AML-193 (cell line): ENCODE measurements around the gene ATP6V0A1.
A peak's percentile ranks its signal among the peaks of the same experiment; 100 is the strongest.

Source experiments
- DNase-seq, 2 experiments: peaks; one replicate each; lab custom pipeline; 2025; lab: John Stamatoyannopoulos, UW

The ATP6V0A1 gene

DNA sequence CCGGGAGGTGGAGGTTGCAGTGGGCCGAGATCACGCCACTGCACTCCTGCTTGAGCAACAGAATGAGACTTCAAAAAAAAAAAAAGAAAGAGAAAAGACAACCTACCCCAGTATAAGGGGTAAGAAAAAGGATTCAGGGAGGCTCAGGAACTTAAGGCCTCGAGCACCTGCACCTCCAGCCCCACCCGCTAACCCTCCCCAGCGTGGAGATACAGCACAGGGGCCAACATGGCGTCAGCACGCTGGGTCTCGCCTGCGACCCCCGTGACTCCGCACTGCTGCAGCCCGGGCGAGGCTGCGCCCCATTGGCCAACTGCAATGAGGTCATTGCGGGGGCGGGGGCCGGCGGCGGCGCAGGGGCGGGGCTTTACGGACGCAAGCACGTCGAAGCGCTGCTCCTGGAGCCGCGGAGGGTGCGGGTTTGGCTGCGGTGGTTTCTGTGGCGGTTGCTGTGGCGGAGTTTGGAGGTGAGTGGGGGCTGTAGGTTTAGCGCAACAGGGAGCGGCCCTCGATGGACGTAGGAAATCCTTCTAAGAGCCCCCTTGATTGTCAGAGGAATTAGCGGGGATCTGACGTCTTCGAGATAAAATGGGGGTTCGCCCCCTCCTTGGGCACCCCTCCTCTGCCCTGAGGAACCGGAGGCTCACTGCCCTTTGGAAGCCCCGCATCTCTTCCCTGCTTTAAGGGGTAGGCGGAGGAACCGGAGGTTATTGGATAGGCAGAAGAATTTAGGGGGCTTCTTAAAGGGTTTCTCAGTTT lies at the start of gene ATP6V0A1:
TSS of gene ATP6V0A1 (plus strand) at position 382 of the 759 bp plus-strand sequence. CDS start 2,017 bp downstream, outside the sequence.
- DNase-seq: peak; percentile 83 to 86

DNA sequence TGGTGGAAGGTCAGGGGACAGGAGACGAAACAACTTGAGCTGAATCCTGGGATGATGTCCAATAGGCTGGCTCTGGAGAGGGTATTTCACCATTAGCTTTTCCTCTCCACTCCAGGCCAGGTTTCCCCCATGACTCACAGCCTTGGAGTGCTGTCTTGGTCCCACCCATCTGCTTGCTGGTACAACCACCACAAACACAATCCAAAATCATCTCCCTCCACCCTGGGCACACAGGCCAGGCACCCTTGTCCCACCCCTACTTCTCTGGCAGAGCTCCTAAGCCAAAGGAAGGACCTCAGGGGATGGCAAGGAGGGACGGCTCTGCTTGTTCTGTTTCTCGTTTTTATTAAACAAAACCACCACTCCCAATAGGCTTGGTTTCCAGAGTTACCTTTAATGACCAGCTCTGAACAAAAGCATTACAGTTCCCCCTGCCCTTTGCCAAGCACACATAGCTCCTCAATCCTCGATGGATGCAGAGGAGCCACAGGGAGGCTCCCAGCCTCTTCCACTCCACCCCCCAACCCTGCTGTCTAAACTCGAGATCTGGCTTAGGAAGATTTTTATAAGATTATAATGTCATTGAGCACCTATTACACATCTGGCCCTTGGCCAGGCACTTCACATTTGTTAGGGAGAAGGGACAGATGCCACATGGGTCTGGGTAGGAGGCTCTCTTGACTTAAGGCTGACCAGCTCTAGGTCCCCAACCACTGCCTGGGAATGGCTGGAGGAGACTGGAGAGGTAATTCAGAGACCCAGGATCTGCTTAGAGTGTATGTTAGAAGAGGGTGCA lies 49.0 kb upstream of the ATP6V0A1 start:
- DNase-seq: no peak

DNA sequence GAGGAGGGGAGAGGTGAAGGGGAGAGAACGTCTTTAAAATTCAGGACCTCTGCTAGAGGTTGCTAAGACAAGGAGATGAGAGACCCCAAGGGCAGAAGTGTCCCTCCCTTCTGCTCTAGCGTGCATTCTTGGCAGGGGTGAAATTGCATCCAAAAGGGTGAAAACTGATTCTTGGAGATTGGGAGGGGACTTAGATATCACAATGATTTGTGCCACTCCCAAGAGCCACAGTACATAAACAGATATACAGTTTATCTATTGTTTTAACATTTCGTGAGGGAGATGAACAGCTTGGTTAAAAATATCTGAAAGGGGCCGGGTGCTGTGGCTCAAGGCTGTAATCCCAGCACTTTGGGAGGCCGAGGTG lies 48.4 kb upstream of the ATP6V0A1 start:
- DNase-seq: no peak

DNA sequence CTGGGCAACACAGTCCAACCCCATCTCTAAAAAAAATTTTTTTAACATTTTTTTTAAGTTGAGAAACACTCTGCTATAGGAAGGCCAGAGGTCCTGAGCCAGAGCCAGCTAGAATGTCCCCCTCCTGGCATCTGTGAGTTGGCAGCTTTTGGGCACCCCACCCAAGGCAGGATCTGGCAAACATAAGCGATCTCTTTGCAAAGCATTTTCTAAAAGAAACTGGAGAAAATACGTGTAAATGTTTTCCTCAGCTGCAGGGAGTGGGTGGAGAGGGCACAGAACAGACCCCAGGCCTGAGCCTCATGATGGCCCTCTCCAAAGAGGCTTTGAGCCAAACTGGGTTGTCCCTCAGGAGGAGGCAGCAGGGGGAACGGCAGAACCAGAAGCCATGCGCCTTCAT lies 47.3 kb upstream of the ATP6V0A1 start:
- DNase-seq: no peak

DNA sequence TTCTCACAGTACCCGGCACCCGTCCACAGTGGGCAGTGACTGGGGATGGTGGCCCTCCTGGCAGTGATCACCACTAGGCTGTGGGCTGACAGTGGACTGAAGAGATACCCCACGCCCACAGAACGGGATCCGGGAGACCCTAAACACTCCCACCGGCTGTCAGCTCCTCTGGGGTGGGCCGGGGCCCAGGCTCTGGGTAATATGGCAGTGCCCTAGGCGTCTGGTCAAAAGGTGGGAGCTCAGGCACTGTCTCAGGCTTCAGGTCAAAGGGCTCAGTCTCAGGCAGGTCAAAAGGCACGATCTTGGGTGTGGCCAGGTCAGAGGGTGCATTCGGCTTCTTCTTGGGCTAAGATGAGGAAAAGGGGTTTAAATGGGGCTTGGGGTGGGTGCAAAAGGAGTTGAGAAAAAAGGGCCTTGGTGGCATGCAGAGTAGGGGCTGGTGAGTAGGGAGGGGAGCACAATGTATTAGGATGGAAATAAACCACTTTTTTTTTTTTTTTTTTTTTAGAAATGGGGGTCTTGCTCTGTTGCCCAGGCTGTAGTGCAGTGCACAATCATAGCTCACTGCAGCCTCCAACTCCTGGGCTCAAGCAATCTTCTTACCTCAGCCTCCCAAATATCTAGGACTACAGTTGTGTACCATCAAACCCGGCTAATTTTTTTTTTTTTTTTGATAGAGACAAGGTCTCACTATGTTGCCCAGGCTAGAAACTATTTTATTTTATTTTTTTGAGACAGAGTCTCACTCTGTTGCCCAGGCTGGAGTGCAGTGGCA lies 46.6 kb upstream of the ATP6V0A1 start:
- no peak for DNase-seq

DNA sequence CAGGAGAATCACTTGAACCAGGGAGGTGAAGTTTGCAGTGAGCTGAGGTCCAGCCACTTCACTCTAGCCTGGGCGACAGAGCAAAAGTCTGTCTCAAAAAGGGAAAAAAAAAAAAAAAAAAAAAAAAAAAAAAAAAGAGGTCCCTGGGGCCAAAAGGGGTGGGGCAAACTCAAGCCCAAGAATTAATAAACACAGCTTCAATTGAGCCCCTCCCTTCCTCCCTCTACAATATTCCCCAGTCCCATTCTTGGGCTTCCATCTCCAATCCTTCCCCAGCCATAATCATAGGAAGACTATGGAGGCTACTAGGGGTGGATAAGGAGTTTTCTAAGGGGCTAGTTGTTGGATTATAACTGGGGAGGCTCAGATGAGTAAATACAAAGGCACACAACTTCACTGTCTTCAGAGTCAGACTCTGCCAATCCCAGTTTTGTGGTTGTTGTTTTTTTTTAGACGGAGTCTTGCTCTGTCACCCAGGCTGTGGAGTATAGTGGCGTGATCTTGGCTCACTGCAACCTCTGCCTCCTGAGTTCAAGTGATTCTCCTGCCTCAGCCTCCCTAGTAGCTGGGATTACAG lies 45.1 kb upstream of the ATP6V0A1 start:
- DNase-seq: no peak

DNA sequence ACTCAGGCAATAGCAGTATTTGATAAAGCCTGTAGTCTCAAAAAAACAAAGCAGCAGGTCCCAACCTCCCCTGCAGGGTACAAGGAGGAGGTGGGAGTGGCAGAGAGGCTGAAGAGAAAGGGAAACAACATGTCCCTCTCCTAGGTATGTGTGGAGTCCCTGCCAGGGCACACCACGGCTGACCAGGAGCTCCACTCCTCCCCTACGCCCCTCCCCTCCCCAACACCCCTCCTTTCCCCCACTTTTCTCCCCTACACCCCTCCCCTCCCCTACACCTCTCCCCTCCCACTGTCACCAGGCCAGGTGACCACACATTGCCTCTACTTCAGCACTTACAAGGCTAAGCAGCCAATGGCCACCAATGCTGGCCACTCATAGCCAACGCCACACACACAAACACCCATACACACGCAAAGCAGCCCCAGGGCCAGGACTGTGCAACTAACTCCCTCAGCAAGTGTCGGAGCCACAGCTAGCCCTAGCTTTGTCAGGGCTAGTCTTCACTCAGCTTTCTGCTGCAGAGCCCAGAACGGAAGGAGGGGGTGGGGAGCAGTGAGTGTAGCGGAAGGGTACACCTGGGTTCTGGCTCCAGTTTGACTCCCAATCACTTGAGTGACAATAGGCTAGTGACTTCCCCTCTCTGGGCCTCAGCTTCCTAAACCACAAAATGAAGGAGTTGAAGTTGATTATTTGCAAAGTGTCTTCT lies 43.8 kb upstream of the ATP6V0A1 start:
- DNase-seq: peak; percentile 52 to 61

DNA sequence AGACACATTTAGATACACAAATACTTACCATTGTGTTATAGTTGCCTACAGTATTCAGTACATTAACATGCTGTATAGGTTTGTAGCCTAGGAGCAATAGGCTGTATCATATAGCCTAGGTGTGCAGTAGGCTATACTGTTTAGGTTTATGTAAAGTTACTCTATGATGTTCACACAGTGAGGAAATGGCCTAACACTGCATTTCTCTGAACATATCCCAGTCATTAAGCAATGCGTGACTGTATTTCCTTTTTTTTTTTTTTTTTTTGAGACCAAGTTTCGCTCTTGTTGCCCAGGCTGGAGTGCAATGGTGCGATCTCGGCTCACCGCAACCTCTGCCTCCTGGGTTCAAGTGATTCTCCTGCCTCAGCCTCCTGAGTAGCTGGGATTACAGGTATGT lies 40.7 kb upstream of the ATP6V0A1 start:
- DNase-seq: peak; percentile 71 to 82

DNA sequence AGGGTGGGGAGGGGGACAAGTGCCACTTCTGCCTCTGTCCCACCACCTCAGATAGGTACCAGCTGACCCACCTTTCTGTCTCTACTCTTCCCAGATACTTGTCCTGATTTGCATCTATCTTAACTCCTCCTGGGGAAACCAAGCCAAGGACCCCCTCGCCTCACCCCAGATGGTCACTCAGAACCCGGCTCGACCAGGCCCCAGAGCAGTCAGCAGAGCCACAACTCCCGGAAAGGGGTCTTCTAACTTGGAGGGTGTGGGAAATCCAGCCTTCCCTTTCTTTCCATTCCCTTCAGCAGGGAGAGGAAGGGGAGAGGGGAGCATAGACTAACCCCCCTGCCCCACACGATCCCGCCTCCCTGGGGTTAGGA lies 37.6 kb upstream of the ATP6V0A1 start:
- no peak for DNase-seq

DNA sequence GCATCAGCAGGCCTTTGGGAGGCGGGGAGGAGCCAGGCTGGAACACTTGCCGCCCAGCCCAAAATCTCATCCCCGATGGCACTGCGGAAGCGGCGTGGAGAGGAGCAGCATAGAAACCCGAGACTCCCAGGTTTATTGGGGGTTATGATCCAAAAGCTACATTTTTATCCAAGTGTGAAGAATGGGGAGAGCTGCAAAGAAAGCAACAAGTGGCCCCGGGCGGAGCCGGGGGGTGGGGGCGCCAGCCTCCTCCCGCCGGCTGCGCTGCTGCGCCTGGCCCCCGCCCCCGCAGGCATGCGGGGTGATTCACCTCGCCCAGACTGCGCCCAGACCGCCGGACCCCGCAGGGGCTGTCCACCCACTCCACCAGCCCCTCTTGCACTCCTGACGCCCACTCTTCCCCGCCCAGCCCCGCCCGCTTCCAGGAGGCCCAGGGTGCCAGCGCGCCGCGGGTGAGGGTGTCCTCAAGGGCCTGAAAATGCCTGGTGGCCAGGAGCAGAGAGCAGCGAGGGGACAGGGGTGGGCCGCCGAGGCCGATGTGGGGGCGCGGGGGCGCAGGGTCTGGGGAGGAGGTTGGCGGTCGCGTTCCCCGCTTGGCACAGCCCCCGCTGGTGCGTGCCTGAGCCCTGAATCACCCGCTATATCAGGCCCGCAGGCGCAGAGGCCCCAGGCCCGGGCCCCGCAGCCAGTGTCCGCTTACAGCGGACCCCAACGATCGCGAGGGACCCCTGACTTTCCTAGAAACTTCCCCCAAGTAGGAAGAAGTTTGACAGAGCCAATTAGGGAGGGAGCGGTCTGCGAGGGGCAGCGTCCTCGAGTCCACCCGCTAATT lies 37.0 kb upstream of the ATP6V0A1 start:
- DNase-seq: no peak

DNA sequence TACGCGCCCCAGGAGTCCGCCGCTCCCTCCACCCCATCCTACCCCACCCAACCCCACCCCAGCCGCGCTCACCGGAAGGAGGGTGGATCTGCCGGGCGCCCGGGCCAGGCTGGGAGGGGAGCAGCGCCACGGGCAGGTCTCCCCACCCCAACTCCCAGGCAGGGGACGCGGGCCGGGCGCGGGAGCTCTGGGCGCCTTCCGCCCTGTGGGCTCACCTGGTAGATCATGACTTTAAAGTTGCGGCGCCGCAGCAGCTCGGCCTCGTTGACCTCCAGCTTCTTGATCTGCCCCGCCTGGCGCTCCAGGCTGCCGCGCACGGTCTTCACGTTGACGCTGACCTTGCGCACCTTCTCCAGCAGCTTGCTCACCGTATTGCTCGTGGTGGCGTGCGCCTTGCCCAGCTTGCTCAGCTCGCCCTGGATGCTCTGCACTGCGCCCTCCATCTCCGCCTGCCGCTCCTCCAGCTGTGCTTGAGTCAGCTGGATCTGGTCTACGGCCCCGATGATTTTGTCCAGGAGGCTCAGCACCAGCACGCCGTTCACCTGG lies 36.2 kb upstream of the ATP6V0A1 start:
- DNase-seq: no peak

DNA sequence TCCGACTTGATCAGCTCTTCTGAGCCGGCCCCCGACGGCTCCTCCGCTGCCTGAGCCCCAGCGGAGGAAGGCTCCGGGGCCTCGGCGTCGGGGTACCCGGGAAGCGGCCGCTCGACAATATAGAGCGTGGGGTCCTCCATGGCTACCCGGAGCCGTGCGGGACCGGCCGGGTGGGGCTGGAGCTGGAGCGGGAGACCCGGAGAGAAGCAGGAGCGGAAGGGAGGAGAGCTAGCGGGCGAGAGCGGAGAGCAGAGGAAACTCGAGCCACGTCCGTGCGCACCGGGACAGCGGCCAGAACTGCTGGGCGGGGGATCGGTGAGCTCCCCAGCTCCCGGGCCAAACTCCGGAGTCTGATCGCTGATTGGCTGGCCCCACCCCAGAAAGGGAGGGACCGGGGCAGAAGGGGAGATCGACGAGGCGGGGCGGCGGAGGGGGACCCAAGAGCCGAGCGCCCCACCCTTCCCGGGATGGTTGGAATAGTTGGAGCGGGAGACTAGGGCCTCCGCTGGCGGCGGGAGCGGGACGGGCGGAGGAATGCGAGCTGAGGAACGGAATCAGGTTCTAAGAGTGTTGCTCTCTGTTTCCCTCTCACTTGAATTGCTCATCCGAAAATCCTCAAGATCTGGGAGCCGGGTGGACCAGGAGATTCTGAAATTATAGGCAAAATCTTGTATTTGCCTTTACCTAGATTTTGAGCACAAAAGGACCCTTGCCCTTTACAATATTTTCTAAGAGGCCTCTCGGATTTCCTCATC lies 35.5 kb upstream of the ATP6V0A1 start, which contains the start of gene CAVIN1:
TSS of gene CAVIN1 (minus strand) at position 299 of the 755 bp plus-strand sequence. CDS start at position 140, 159 bp downstream.
- DNase-seq: no peak

DNA sequence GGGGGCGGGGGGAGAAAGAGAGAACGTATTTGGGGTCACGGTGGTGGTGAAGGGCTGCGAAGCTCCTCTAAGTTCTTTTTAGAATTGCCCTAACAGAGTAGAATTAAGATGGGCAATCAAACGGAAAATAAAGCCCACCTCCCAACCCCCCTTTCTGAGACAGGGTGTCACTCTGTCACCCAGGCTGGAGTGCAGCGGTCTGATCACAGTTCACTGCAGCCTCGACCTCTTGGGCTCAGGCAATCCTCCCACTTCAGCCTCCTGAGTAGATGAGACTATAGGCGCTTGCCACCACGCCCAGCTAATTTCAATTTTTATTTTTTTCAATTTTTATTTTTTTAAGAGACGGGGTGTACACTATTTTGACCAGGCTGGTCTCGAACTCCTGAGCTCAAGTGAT lies 34.9 kb upstream of the ATP6V0A1 start:
- no peak for DNase-seq

DNA sequence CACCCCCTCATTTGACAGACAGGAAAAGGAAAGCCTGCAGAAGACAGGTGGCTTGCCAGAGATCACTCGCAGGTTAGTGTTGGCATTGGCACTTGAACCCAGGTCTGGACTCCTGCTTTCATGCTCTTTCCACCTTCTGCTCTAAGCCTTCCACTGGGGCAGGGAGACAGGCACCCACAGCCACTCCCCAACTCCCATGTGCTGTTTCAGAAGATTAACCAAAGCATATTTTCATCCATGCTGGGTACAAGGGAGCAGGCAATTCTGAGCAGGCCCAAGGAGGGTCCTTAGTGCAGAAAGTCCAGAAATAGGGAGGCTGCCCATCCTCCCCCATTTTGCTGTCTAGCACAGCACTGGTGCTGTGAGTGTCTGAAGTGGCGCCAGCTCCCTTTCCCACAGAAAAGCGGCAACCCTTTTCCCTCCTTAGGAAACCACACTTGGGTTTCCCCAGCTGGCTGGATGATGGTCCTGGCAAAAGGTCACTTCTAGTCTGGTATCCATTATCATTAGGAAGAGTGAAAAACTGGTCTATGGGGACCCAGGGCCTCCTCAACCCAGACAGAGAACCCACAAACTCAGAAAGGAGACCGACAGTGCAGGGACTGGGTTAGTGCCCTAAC lies 33.6 kb upstream of the ATP6V0A1 start:
- no peak for DNase-seq

DNA sequence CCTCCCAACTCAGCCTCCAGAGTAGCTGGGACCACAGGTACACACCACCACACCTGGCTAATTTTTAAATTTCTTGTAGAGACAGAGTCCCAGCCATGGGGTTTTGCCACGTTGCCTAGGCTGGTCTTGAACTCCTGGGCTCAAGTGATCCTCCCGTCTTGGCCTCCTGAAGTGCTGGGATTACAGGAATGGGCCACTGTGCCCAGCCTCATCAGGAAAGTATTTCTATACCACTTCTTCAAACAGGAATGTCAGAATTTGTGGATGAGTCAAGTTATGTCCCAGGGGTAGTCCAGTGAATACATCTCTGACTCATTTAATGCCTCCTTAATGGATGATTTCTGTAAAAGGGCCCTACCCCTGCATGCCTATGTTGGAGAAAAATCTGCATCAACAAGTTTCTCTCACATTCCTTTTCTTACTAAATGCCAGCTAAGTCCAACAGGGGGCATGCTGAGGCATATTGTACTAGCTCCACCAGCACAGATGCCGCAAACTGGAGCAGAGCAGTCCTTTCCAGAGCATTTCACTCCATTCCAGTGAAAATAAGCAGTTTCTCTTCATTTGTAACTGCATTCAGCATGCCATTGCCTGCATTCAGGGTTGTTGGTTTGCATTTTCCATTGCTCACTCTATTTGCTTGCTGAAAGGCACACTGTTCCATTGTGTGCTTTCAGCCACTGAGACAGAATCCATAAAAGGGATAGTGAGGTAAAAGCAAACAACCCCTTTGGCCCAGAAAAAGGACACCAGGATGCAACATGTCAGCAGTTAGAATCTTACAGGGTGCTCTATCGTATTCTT lies 30.3 kb upstream of the ATP6V0A1 start:
- DNase-seq: peak; percentile 69 to 72

DNA sequence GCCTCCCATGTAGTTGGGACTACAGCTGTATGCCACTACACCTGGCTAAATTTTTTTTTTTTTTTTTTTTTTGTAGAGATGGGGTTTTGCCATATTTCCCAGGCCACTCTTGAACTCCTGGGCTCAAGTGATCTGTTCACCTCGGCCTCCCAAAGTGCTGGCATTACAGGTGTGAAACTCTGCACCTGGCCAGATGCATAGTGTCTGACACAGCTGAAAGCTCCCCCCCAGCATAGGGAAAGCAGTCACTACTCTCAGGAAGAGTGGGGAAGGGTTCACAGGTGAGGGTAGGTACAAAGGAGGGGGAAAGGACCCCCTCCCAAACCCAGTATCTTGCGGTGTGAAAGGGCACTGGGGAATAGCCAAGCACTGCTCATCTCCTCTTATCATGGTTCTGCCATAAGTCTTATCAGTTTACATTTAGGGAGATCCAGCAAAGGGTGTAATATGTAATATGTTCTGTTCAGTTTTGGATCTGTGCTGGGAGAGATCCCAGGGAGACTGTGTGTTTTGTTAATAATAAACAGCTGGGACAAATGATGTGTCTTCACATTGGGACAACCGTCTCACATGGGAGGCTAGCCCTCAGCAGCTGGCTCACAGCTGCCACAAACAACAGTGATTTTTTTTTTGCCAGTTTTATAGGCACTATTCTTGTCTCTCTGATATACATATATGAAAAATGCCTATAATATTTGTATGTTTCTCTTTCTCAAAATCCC lies 28.8 kb upstream of the ATP6V0A1 start:
- no peak for DNase-seq

DNA sequence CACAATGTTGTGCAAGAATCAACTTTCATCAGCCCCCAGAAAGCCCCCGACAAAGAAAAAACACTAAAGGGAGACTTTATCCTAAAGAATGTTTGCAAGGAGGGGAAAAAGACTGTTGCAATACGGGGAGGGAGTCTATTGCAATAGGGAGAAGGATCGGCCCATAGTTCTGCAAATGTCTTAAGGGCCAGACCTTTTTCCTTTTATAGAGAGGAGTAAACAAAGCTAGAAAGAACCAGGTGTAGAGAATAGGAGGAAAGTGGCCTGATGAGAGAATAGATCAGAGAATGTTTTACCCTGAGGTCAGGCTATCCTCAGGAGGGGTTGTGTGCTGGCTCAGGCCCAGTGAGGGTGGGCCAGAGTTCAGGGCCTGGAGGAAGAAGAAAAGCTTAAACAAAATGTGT lies 26.9 kb upstream of the ATP6V0A1 start:
- DNase-seq: no peak

DNA sequence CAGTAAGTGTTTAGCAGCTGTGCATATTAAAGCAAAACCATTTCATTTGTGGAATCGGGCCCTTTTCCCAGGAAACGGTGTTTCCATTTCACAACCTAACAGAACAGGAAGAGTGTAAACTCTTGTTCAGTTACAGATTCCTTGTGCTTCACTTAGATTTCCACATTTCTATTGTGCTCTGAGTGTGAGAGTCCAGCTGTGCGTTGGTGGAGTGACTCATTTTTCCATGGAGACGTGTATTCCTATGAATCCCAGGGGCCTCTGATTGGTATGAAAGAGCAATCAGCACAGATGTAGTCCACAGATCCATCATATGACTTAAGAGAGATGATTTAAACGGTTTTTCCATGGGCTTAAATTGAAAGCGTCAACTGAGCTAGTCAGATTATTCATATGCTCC lies 22.3 kb upstream of the ATP6V0A1 start:
- no peak for DNase-seq
